ENCODE results near the gene LRP1B.

LRP1B gene

DNA sequence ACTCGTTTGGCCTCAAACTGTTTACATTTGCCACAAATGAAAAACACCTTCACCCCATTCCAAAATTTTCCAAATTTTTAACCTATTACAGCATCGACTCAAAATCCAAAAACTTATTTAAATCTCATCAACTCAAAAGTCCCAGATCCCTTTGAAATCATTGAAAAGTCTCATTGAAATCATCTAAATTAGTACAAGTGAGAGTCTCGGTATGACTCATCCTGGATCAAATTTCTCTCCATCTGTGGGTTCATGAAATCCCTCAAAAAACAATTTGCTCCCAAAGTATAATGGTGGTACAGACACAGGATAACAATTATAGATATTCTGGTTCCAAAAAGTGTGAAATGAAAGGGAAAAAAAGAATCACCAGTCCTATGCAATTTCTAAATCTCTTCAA is 65.1 kb downstream of the LRP1B start:
- DNase-seq (ENCODE audit: low read depth) = no peak
- TF ChIP-seq, protein P1, sequence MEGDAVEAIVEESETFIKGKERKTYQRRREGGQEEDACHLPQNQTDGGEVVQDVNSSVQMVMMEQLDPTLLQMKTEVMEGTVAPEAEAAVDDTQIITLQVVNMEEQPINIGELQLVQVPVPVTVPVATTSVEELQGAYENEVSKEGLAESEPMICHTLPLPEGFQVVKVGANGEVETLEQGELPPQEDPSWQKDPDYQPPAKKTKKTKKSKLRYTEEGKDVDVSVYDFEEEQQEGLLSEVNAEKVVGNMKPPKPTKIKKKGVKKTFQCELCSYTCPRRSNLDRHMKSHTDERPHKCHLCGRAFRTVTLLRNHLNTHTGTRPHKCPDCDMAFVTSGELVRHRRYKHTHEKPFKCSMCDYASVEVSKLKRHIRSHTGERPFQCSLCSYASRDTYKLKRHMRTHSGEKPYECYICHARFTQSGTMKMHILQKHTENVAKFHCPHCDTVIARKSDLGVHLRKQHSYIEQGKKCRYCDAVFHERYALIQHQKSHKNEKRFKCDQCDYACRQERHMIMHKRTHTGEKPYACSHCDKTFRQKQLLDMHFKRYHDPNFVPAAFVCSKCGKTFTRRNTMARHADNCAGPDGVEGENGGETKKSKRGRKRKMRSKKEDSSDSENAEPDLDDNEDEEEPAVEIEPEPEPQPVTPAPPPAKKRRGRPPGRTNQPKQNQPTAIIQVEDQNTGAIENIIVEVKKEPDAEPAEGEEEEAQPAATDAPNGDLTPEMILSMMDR (conservative IDR thresholded peaks at IDR 0.05; ENCODE audit: low read depth, low read length) = no peak
- H3K4me3 ChIP-seq (ENCODE audit: low read length) = no peak overlapping the region

DNA sequence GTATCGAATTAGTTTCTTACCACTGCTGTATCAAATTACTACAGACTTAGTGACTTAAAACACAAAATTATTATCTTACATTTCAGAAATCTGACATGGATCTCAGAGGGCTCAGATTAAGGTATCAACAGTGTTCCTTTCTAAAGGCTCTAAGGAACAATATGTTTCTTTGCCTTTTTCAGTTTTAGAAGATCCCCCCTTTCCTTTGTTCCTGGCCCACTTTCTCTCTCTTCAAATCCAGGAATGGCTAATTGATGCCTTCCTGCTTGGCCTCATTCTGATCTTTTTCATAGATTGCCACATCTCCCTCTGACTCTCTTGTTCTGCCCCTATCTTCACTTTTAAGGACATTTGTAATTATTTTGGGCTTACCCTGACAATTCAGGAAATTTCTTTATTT is 65.7 kb downstream of the LRP1B start:
- DNase-seq (ENCODE audit: low read depth) = no peak
- H3K4me3 ChIP-seq (ENCODE audit: low read length) = no peak overlapping the region
- TF ChIP-seq, protein P1 (conservative IDR thresholded peaks at IDR 0.05; ENCODE audit: low read depth, low read length) = no peak

DNA sequence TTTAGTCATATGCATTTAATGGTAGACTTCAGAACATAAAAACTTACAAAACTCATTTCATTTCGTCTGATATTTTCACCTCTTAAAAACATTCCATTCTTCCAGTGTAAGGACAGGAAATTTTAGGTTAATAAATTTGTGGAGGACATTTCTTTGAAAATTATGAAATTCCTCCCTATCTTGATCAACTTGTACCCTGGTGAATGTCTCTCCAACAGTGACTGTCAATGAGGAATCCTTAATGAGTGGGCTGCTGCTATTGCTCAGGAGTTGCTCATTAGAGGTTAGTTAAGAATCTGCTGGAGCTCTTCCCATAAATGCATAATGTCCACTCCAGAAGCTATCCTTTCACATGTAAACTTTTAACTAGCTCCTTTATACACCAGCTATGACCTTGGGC is 69.1 kb downstream of the LRP1B start:
- no peak overlapping the region for H3K4me3 ChIP-seq (ENCODE audit: low read length)
- TF ChIP-seq, protein P1 (conservative IDR thresholded peaks at IDR 0.05; ENCODE audit: low read depth, low read length) = no peak
- no peak for DNase-seq (ENCODE audit: low read depth)

DNA sequence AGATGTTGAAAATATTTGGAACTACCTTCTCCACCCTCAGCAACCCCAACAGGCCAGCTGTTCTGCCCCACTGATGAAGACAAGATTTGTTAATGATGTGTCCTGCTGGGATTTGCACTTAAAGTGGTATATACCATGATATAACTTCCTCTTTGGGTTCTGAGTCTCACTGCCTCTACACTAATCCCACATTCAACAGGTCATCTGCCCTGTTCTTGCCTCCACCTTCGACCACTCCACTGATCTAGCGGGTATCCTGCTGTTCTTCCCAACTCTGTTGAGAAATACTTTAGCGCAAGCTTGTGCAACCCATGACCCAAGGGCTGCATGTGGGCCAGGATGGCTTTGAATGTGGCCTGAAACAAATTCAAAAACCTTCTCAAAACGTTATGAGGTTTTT is 72.7 kb downstream of the LRP1B start:
- DNase-seq (ENCODE audit: low read depth) = no peak
- TF ChIP-seq, protein P1 (conservative IDR thresholded peaks at IDR 0.05; ENCODE audit: low read depth, low read length) = no peak
- no peak overlapping the region for H3K4me3 ChIP-seq (ENCODE audit: low read length)

DNA sequence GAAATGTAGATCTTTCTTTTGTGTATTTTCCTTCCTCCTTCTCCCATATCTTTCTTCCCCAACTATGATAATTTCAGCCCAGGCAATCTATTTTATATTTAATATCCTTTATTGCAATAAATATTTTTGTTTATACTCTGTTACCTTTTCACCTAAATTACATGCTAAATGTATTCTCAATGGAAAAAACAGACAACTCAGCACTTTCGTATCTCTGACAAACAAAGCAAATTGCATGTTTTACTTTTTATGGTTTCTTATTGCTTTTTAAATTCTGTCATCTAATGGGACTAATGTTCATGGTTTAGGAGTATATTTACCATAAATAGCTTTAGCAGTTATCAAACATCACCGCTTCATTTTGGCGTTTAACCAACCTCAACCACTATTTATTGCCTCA is 74.0 kb downstream of the LRP1B start:
- no peak for DNase-seq (ENCODE audit: low read depth)
- H3K4me3 ChIP-seq (ENCODE audit: low read length) = no peak overlapping the region
- TF ChIP-seq, protein P1 (conservative IDR thresholded peaks at IDR 0.05; ENCODE audit: low read depth, low read length) = no peak

DNA sequence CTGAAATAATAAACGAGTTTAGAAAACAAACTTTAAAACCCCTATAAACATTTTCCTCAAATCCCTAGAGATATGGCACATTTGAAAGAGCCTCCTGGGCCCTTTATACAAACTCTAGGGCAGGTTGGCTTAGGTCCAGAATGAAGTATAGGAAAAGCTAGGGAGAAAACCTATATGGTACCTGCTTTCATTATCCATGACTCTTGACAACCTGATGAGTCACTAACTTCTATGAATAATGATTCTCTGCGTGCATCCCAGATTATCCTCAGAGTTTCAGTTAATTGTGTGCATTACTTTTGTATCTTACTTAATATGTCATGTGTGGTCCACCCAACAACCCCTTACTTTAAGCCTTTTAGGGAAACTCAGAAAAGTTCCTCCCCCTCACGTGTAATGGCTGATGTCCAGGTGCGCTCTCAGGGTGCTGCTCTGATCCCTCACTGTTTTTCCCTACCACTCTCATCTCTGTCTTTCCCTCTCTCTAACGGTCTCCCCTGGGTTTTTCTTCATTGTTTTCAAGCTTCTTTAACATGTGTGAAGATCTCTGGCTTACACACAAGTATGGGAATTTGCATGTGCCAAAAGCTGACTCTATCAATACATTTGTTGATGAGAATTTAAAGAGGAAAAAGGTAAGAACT is 78.5 kb downstream of the LRP1B start:
- TF ChIP-seq, protein P1 (conservative IDR thresholded peaks at IDR 0.05; ENCODE audit: low read depth, low read length) = no peak
- H3K4me3 ChIP-seq (ENCODE audit: low read length) = no peak overlapping the region
- DNase-seq (ENCODE audit: low read depth) = no peak

DNA sequence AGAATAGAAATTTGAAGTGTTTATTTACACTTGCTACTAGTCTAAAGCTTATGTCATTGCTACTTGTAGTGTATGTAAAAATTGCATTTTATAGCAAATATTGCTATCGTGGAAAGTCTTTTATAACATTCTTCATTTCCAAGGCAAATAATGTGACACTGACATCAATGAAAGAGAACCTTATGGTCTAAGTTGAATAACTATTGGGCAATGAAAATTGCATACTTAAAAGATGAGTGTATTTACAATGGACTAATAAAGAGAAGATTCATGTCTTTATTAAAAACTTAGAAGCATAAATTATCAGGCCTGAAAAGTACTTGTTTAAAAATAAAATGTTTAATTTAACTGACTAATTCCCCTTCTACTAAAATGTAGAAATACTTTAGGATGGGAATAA is 82.2 kb downstream of the LRP1B start:
- no peak for DNase-seq (ENCODE audit: low read depth)
- no peak overlapping the region for H3K4me3 ChIP-seq (ENCODE audit: low read length)
- TF ChIP-seq, protein P1 (conservative IDR thresholded peaks at IDR 0.05; ENCODE audit: low read depth, low read length) = no peak
